Measurements from ENCODE around the gene MAFG.

MAFG gene

GRCh38 chr17:81929253-81930141 is 2.0 kb upstream of the MAFG start:
- Histone ChIP-seq H3K27ac (ENCODE audit: extremely low read depth, low read depth, low read length) (no peak overlapping the region), H3K9me3 (ENCODE audit: control insufficient read depth, insufficient read depth, low read depth, low read length) (no peaks in the 10 kb centered on the region), H3K4me1 (ENCODE audit: control insufficient read depth, insufficient read depth, low read length) (peaks cover 3% of the 10 kb centered on the region; the same call in 1 of the 2 replicates), H3K36me3 (ENCODE audit: control insufficient read depth in 2 of 2, insufficient read depth in 1 of 2, low read length in 2 of 2) (peaks cover 0 to 6% of the 10 kb centered on the region in 2 experiments; a peak in 1 of 3 replicates), H3K4me3 (ENCODE audit: low read depth, low read length) (no peak overlapping the region)
- ChIA-PET CTCF (interaction anchor here (0.7 to 1.8 kb wide), 2 partner anchors 14 to 1792 kb away, joined by 3 to 11 read pairs; no protein-coding TSS in a partner anchor), POLR2A (interaction anchor here (0.6 to 1.7 kb wide), 4 partner anchors 12 to 100 kb away, joined by 3 to 5 read pairs (median 4); no protein-coding TSS in a partner anchor)
- TF ChIP-seq PRDM10 (tag by site-specific recombination; IDR thresholded peaks at IDR 0.05) = peak; percentile 52; the same call in 1 of the 2 replicates
- no peak for TF ChIP-seq ZNF292 (tag by site-specific recombination; IDR thresholded peaks at IDR 0.05; ENCODE audit: borderline replicate concordance, low read depth)
- no peak for TF ChIP-seq ZNF19 (tag by site-specific recombination; IDR thresholded peaks at IDR 0.05; ENCODE audit: low read depth)
- TF ChIP-seq ZNF335 (tag by site-specific recombination; conservative IDR thresholded peaks at IDR 0.05) = peak; percentile 35; the same call in 1 of the 2 replicates
- peak; percentile 73 for TF ChIP-seq ZNF341 (tag by site-specific recombination; IDR thresholded peaks at IDR 0.05; ENCODE audit: low read depth)
- no peak for TF ChIP-seq IKZF3 (tag by site-specific recombination; IDR thresholded peaks at IDR 0.05)
- TF ChIP-seq ZBTB26 (tag by site-specific recombination; optimal IDR thresholded peaks at IDR 0.05) = no peak
- peak; percentile 32 for TF ChIP-seq GLIS1 (tag by site-specific recombination; IDR thresholded peaks at IDR 0.05)
- 0 out of 2 replicates have a peak, but pooled peaks have one; percentile 42 for TF ChIP-seq ZBTB6 (tag by site-specific recombination; IDR thresholded peaks at IDR 0.05)
- TF ChIP-seq WT1 (tag by site-specific recombination; IDR thresholded peaks at IDR 0.05) = peak; percentile 69
- TF ChIP-seq KLF10 (tag by site-specific recombination; IDR thresholded peaks at IDR 0.05) = no peak
- peak; percentile 57 for TF ChIP-seq ZIC2 (tag by site-specific recombination; IDR thresholded peaks at IDR 0.05)
- TF ChIP-seq ZNF10 (tag by site-specific recombination; IDR thresholded peaks at IDR 0.05) = no peak
- TF ChIP-seq ZBTB10 (tag by site-specific recombination; IDR thresholded peaks at IDR 0.05) = no peak
- no peak for TF ChIP-seq ZSCAN16 (tag by site-specific recombination; IDR thresholded peaks at IDR 0.05)
- peak; percentile 33 for TF ChIP-seq SP2 (tag by site-specific recombination; IDR thresholded peaks at IDR 0.05)
